A673 (cell line): ENCODE data around the gene P2RX5.

ENCODE experiments used
- EZH2 ChIP-seq: fragments of 200-600 bp; sonication (generic); IDR thresholded peaks from 2 replicates; pipeline ENCODE4 v1.6.1; 2017; ENCODE audit warnings: borderline replicate concordance, low read depth, mild to moderate bottlenecking, mixed read lengths, antibody characterized with exemption, low read length; ENCODE audit not compliant: poor library complexity, severe bottlenecking
- TF ChIP-seq, protein P1 (sequence below): fragments of 300-800, 200-600 bp; sonication (generic); conservative IDR thresholded peaks from 2 replicates; pipeline ENCODE4 v1.5.1; 2017; ENCODE audit warnings: low read depth, mild to moderate bottlenecking, antibody characterized with exemption, low read length, moderate library complexity, mixed read lengths

DNA sequence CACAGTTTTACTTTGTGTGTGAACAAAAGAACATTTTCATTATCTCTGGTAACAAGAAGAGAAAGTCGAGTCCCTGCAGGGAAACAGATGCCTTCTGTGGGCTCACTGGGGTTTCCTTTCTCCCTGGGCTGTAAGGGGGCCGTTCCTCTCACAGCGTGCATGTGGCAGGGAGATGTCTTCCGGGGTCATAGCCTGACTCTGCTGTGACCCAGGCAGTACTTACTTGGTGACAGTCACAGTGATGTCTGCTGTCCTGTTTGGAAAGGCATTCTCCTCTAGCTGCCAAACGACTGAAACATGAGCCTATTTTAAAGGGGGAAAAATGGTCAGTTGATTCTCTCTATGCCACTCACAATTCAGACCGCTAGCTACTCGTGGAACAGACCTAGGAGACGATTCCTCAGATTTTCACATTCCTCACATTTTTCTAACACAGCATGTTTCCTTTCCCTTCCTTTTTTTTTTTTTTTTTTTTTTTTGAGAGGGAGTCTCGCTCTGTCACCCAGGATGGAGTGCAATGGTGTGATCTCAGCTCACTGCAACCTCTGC is 35.0 kb upstream of the P2RX5 start:
- TF ChIP-seq, protein P1, sequence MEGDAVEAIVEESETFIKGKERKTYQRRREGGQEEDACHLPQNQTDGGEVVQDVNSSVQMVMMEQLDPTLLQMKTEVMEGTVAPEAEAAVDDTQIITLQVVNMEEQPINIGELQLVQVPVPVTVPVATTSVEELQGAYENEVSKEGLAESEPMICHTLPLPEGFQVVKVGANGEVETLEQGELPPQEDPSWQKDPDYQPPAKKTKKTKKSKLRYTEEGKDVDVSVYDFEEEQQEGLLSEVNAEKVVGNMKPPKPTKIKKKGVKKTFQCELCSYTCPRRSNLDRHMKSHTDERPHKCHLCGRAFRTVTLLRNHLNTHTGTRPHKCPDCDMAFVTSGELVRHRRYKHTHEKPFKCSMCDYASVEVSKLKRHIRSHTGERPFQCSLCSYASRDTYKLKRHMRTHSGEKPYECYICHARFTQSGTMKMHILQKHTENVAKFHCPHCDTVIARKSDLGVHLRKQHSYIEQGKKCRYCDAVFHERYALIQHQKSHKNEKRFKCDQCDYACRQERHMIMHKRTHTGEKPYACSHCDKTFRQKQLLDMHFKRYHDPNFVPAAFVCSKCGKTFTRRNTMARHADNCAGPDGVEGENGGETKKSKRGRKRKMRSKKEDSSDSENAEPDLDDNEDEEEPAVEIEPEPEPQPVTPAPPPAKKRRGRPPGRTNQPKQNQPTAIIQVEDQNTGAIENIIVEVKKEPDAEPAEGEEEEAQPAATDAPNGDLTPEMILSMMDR, result no peak
- no peak for TF ChIP-seq EZH2
